Measurements from ENCODE around the gene APC. TPM values are rescaled to one million over a fixed set of nuclear protein-coding genes. Genes with fewer than 3 reads are reported as not detected.

APC gene
- total and polyA plus RNA-seq, 2 of the 8 experiments (the other 6 are each of a cell fraction or from before 2014, with no cell fraction given) = 6.8 to 41.9 TPM

GRCh38 chr5:112880219-112880964 lies 142.7 kb downstream of the APC start:
- Histone ChIP-seq H3K18ac (ENCODE audit: extremely low read depth, low read length) (no peak overlapping the region), H3K79me2 (ENCODE audit: control insufficient read depth in 1 of 2, insufficient read depth in 2 of 2, low read length in 2 of 2) (no peaks in the 10 kb centered on the region), H2BK120ac (replicated peaks; ENCODE audit: low read depth, low read length) (no peak overlapping the region), H4K5ac (ENCODE audit: insufficient read length, low read depth, low read length) (no peak overlapping the region), H3K4ac (replicated peaks; ENCODE audit: insufficient read length, low read depth, low read length) (no peak overlapping the region), H2BK15ac (ENCODE audit: low read length) (no peak overlapping the region), H3K4me1 (replicated peaks in 1 of 4; ENCODE audit: control insufficient read depth in 3 of 4, insufficient read depth in 4 of 4, low read length in 3 of 4) (peaks cover 0 to 4% (median 0%) of the 10 kb centered on the region in 4 experiments; a peak in 1 of 7 replicates), H3K27me3 (replicated peaks in 1 of 4; ENCODE audit: control insufficient read depth in 3 of 4, extremely low read depth in 1 of 4, insufficient read depth in 3 of 4, low read length in 3 of 4) (peaks cover 0 to 1% (median 0%) of the 10 kb centered on the region in 4 experiments; a peak in 1 of 7 replicates), H3K79me1 (ENCODE audit: low read depth, low read length) (no peaks in the 10 kb centered on the region), H3K23ac (ENCODE audit: insufficient read length) (no peak overlapping the region), H3K14ac (ENCODE audit: insufficient read length) (no peak overlapping the region), H2BK12ac (ENCODE audit: low read depth, low read length) (no peak overlapping the region), H3K4me2 (ENCODE audit: insufficient read depth in 1 of 2, low read depth in 2 of 2, low read length in 2 of 2) (no peak overlapping the region), H3K36me3 (ENCODE audit: control insufficient read depth in 2 of 4, insufficient read depth in 4 of 4, low read length in 3 of 4) (peaks cover 0 to 42% (median 13%) of the 10 kb centered on the region in 4 experiments; a peak in 6 of 8 replicates), H2BK20ac (ENCODE audit: low read length) (no peak overlapping the region), H4K91ac (replicated peaks; ENCODE audit: insufficient read length, low read length) (no peak overlapping the region), H3K27ac (ENCODE audit: low read depth, low read length) (no peak overlapping the region), H4K20me1 (replicated peaks in 1 of 2; ENCODE audit: control insufficient read depth in 1 of 2, insufficient read depth in 2 of 2, low read length in 2 of 2) (peaks cover 0 to 4% of the 10 kb centered on the region in 2 experiments), H4K8ac (ENCODE audit: extremely low read depth, insufficient read depth, low read length) (no peak overlapping the region), H2AFZ (ENCODE audit: low read length) (no peak overlapping the region), H2AK5ac (ENCODE audit: low read depth, low read length) (no peak overlapping the region), H2BK5ac (ENCODE audit: low read depth, low read length) (no peak overlapping the region), H3K9me3 (ENCODE audit: insufficient read depth in 2 of 2, low read depth in 1 of 2, low read length in 1 of 2) (no peaks in the 10 kb centered on the region), H3K9ac (replicated peaks in 1 of 4; ENCODE audit: extremely low read depth in 1 of 4, low read depth in 3 of 4, low read length in 3 of 4) (no peak overlapping the region), H3K56ac (replicated peaks; ENCODE audit: insufficient read length, low read depth, low read length) (no peak overlapping the region), H3K4me3 (ENCODE audit: extremely low read depth in 1 of 4, insufficient read depth in 2 of 4, low read depth in 3 of 4, low read length in 4 of 4) (no peak overlapping the region), H3K23me2 (ENCODE audit: low read depth, low read length) (no peaks in the 10 kb centered on the region; the same call in 1 of the 2 replicates)
- DNase-seq (ENCODE audit: low read depth in 1 of 2, low spot score in 2 of 2) (no peak), FAIRE-seq (no peak)
- WGBS, 2 experiments (ENCODE audit: extremely low coverage in 1 of 2, insufficient coverage in 1 of 2, insufficient read length in 1 of 2, insufficient replicate concordance in 2 of 2, low coverage in 1 of 2, low lambda C conversion rate in 2 of 2, missing lambda C conversion rate in 1 of 2) = 72% methylated on average over 2 of the region's 2 CpGs; no CpG with 5 or more reads in 1 of the 2 experiments
- POLR2A ChIA-PET (ENCODE audit: partially characterized antibody) = interaction anchor here (1.3 kb wide), 1 partner anchor 19 kb away, joined by 3 read pairs; the partner anchor contains the start of gene SRP19
- CTCF ChIA-PET (ENCODE audit: partially characterized antibody) = interaction anchor here (0.7 to 2.3 kb wide), 4 partner anchors 14 to 85 kb away, joined by 3 to 9 read pairs (median 4); partner anchors contain the start of gene REEP5
- TF ChIP-seq ASH2L (IDR thresholded peaks at IDR 0.05; ENCODE audit: low read length) (no peak), RXRA (IDR thresholded peaks at IDR 0.05; ENCODE audit: insufficient read depth, low read depth, low read length) (no peak), NRF1 (IDR thresholded peaks at IDR 0.05; ENCODE audit: low read depth, low read length) (no peak), SRF (IDR thresholded peaks at IDR 0.05; ENCODE audit: low read depth, low read length) (no peak), POLR2AphosphoS5 (IDR thresholded peaks at IDR 0.05; ENCODE audit: low read depth, low read length) (no peak), BRCA1 (IDR thresholded peaks at IDR 0.05; ENCODE audit: low read depth, low read length) (no peak), ATF2 (IDR thresholded peaks at IDR 0.05; ENCODE audit: low read length) (no peak), RBBP5 (IDR thresholded peaks at IDR 0.05; ENCODE audit: borderline replicate concordance, low read depth, low read length) (no peak), EZH2 (IDR thresholded peaks at IDR 0.05; ENCODE audit: low read depth, low read length, severe bottlenecking) (no peak)
